T-helper 17 cell (primary cell): ENCODE measurements around the gene CHRNB1. TPM values are rescaled to one million over a fixed set of nuclear protein-coding genes. Genes with fewer than 3 reads are reported as not detected.
"Not testable (repeated sequence)": the region's sequence is repeated elsewhere in the genome, so short reads cannot be mapped to it uniquely, and the experiment has no call there.

Source experiments
- ATAC-seq: fragments of 150-1000 bp; cut with Tn5 transposase; 2 replicates; pipeline ENCODE4 v1.10.0; 2021; ENCODE audit warnings: mild to moderate bottlenecking, moderate library complexity
- DNase-seq, 3 donors: peaks; one replicate each; pipeline versions ENCODE4 v3.0.0 to v3.0.0-alpha.2; 2020 to 2021
- H3K9me3 ChIP-seq: one replicate; pipeline ENCODE4 v1.7.0; 2013; ENCODE audit warnings: low read length, mild to moderate bottlenecking; ENCODE audit not compliant: control insufficient read depth, poor library complexity, severe bottlenecking
- H3K27ac Mint-ChIP-seq: one replicate; pipeline ENCODE4 v1.8.0; 2022; ENCODE audit warnings: mild to moderate bottlenecking, moderate library complexity, mixed read lengths
- H3K27me3 Mint-ChIP-seq: one replicate; pipeline ENCODE4 v1.8.0; 2022; ENCODE audit warnings: mixed read lengths
- H3K36me3 Mint-ChIP-seq: one replicate; pipeline ENCODE4 v1.8.0; 2022; ENCODE audit warnings: low read depth, mixed read lengths
- H3K4me1 Mint-ChIP-seq: one replicate; pipeline ENCODE4 v1.8.0; 2022; ENCODE audit warnings: mild to moderate bottlenecking, mixed read lengths
- H3K4me3 Mint-ChIP-seq: one replicate; pipeline ENCODE4 v1.8.0; 2022; ENCODE audit warnings: mild to moderate bottlenecking, moderate library complexity, mixed read lengths
- total RNA-seq, 4 donors: library from RNA in 2 of 4; stranded (reverse) in 2 of 4; gene quantifications; one replicate each; pipeline ENCODE4 v1.2.3 and lab custom pipeline; 2022 to 2026

CHRNB1 gene
- total RNA-seq, 2 donors from 2014 or later = 7.0 to 7.2 TPM

DNA sequence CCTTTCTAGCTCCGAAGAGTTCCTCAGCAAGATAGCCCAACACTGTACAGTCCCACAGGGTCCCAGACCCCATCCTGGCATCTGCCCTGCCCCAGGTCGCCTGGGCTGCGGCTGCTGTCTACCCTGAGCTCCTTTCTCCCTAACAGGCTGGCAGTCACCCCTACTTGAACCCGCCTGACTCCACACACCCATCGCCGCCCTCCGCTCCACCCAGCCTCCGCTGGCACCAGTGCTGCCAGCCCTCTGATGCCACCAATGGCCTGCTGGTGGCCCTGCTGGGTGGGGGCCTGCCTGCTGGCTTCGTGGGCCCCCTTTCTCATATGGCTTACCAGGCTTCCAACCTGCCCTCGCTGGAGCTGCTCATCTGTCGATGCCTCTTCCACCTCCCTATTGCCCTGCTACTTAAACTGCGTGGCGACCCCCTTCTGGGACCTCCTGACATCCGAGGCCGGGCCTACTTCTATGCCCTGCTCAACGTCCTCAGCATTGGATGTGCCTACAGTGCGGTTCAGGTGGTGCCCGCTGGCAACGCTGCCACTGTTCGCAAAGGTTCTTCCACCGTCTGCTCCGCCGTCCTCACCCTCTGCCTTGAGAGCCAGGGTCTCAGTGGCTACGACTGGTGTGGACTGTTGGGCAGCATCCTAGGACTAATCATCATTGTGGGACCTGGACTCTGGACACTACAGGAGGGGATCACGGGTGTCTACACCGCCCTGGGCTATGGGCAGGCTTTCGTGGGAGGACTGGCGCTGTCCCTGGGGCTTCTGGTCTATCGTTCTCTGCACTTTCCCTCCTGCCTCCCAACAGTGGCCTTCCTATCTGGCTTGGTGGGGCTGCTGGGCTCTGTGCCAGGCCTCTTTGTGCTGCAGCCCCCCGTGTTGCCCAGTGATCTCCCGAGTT lies 37.2 kb downstream of the CHRNB1 start:
- not testable (repeated sequence) for ATAC-seq

DNA sequence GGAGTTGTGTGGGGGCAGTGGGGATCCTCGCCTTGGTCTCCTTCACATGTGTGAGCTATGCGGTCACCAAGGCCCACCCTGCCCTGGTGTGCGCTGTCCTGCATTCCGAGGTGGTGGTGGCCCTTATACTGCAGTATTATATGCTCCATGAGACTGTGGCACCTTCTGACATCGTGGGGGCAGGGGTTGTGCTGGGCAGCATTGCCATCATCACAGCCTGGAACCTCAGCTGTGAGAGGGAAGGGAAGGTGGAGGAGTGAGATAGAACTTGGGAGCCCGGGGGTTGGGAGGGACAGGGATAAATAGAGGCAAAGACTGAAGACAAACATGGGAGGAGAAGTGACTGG lies 37.9 kb downstream of the CHRNB1 start:
- peak overlapping the region; percentile 100 for H3K27ac Mint-ChIP-seq
- H3K4me1 Mint-ChIP-seq = peaks cover 64% of the 10 kb centered on the region
- H3K27me3 Mint-ChIP-seq, DNase-seq, ATAC-seq, H3K9me3 ChIP-seq, H3K36me3 Mint-ChIP-seq: not testable (repeated sequence)
- peak overlapping the region; percentile 98 for H3K4me3 Mint-ChIP-seq

More for the DNA sequence above, 37.2 kb downstream of the CHRNB1 start:
- H3K9me3 ChIP-seq, DNase-seq, H3K36me3 Mint-ChIP-seq, H3K27me3 Mint-ChIP-seq: not testable (repeated sequence)
- Mint-ChIP-seq H3K27ac (peak overlapping the region; percentile 100), H3K4me1 (peaks cover 64% of the 10 kb centered on the region), H3K4me3 (peak overlapping the region; percentile 58)

DNA sequence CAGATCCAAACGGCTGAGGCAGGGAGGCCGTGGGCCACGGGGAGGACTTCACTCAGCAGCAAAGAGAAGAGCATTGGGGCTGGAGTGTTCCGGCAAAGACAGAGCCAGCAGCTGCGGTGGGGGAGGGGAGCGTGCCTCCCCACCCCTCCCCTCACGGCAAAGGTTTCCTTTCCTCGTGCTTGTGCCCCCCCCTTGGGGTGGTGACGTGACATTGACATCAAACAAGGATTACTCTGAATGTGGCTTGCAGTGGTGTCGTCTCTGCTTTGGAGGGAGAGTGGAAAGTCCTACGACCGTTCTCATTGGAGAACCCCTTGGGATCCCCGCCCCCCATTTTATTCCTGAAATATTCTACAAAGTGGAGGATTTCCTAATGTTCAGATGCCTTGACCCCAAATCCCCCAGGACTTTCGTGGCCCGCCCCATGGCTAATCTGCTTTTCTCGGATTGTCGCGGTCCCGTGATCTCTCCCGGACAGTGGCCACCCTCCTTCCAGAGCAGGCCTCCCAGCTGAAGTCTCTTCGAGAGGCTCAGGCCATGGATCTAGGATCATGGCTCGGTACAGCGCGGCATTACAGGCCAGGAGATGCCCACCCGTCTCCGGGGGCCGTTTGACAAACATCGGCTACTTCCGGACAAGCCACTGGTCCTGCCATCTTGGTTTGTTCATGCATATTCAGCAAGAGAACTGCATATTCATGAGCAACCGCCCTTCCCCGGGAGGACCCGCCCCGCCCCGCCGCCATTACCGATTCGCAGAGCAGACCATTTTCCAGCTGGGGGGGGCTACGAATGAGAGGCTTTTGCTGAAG lies 38.6 kb downstream of the CHRNB1 start:
- Mint-ChIP-seq H3K27ac (peak overlapping the region; percentile 100), H3K36me3 (peaks cover 4% of the 10 kb centered on the region), H3K27me3 (no peaks in the 10 kb centered on the region), H3K4me3 (peak overlapping the region; percentile 98), H3K4me1 (peaks cover 62% of the 10 kb centered on the region)
- DNase-seq = peak; percentile 82 to 89 (median 86)
- no peaks in the 10 kb centered on the region for H3K9me3 ChIP-seq
- ATAC-seq = peak; percentile 68

GRCh38 chr17:7484067-7484918 lies 39.4 kb downstream of the CHRNB1 start, which contains the start of gene POLR2A:
Gene POLR2A (plus strand): TSS chr17:7484366.
- ATAC-seq = peak; percentile 73
- DNase-seq = peak; percentile 92 to 99 (median 97)
- Mint-ChIP-seq H3K36me3 (peaks cover 4% of the 10 kb centered on the region), H3K4me3 (peak within 1 kb of the TSS; percentile 98), H3K27me3 (no peaks in the 10 kb centered on the region), H3K27ac (peak within 1 kb of the TSS; percentile 100), H3K4me1 (peaks cover 66% of the 10 kb centered on the region)
- H3K9me3 ChIP-seq = no peaks in the 10 kb centered on the region

GRCh38 chr17:7484919-7485377 lies 40.1 kb downstream of the CHRNB1 start:
- H3K36me3 Mint-ChIP-seq = peaks cover 4% of the 10 kb centered on the region
- H3K4me3 Mint-ChIP-seq = peak overlapping the region; percentile 98
- DNase-seq (no peak), ATAC-seq (no peak)
- peak overlapping the region; percentile 100 for H3K27ac Mint-ChIP-seq
- no peaks in the 10 kb centered on the region for H3K27me3 Mint-ChIP-seq
- no peaks in the 10 kb centered on the region for H3K9me3 ChIP-seq
- peaks cover 65% of the 10 kb centered on the region for H3K4me1 Mint-ChIP-seq

GRCh38 chr17:7486181-7486580 lies 41.3 kb downstream of the CHRNB1 start:
- Mint-ChIP-seq H3K4me3 (peak overlapping the region; percentile 98), H3K4me1 (peaks cover 69% of the 10 kb centered on the region), H3K36me3 (peaks cover 8% of the 10 kb centered on the region), H3K27ac (peak overlapping the region; percentile 100), H3K27me3 (no peaks in the 10 kb centered on the region)
- no peak for DNase-seq
- no peak for ATAC-seq
- H3K9me3 ChIP-seq = no peaks in the 10 kb centered on the region

DNA sequence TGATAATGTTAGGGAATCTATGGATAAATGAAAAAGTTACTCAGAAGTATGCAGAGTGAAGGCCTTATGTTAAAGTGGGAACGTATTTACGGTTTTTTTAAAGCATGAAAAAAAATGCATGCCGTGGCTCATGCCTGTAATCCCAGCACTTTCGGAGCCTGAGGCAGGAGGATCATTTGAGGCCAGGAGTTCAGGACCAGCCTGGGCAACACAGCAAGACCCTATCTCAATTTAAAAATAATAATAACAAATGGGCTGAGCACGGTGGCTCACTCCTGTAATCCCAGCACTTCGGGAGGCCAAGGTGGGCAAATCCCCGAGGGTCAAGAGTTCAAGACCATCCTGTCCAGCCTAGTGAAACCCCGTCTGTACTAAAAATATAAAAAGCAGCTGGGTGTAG lies 45.3 kb downstream of the CHRNB1 start:
- ATAC-seq = no peak
- Mint-ChIP-seq H3K4me1 (peaks cover 65% of the 10 kb centered on the region), H3K4me3 (peak overlapping the region; percentile 67), H3K27ac (peak overlapping the region; percentile 68), H3K36me3 (peaks cover 13% of the 10 kb centered on the region), H3K27me3 (no peaks in the 10 kb centered on the region)
- no peak for DNase-seq
- no peaks in the 10 kb centered on the region for H3K9me3 ChIP-seq

DNA sequence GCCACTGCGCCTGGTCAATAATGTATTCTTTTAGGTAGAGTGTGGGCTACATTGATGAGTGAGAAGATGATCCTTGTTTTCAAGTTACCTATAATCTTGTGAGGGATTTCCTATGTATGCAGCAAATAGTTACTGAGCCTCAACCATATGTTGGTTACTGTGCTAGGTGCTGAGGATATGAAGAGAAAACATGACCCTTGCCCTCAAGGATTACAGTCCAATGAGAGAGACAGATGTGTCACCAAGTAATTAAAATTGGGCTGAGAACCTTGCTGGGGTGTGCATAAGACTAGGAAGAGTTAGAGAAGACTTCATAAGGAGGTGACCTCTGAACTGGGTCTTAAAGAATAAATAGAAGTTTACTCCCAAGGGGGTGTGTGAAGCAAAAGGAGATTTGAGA lies 46.7 kb downstream of the CHRNB1 start:
- ATAC-seq (no peak), DNase-seq (no peak)
- no peaks in the 10 kb centered on the region for H3K9me3 ChIP-seq
- H3K27ac Mint-ChIP-seq = peak overlapping the region; percentile 68
- peaks cover 13% of the 10 kb centered on the region for H3K36me3 Mint-ChIP-seq
- H3K4me1 Mint-ChIP-seq = peaks cover 54% of the 10 kb centered on the region
- peak overlapping the region; percentile 36 for H3K4me3 Mint-ChIP-seq
- H3K27me3 Mint-ChIP-seq = no peaks in the 10 kb centered on the region

DNA sequence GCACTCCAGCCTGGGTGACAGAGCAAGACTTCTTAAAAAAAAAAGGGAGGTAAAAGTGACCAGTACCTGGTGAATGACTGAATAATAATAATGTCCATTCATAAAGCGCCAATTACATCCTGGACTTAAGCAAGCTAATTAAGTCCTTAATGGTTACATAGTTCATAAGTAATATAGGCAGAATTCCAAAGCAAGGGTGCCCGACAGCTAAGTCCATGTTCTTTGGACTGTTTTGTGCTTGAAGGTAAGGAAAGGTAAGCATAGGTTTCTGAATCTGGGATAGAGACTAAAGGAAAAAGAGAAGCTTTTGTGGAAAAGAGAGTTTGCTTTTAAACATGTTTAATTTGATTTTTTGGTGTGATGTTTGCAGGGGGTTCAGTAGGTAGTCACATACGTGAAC lies 49.1 kb downstream of the CHRNB1 start:
- H3K4me1 Mint-ChIP-seq = peaks cover 41% of the 10 kb centered on the region
- no peak for DNase-seq
- ATAC-seq = no peak
- H3K4me3 Mint-ChIP-seq = peak overlapping the region; percentile 61
- H3K27me3 Mint-ChIP-seq = no peaks in the 10 kb centered on the region
- peaks cover 16% of the 10 kb centered on the region for H3K36me3 Mint-ChIP-seq
- no peaks in the 10 kb centered on the region for H3K9me3 ChIP-seq
- H3K27ac Mint-ChIP-seq = peak overlapping the region; percentile 68

DNA sequence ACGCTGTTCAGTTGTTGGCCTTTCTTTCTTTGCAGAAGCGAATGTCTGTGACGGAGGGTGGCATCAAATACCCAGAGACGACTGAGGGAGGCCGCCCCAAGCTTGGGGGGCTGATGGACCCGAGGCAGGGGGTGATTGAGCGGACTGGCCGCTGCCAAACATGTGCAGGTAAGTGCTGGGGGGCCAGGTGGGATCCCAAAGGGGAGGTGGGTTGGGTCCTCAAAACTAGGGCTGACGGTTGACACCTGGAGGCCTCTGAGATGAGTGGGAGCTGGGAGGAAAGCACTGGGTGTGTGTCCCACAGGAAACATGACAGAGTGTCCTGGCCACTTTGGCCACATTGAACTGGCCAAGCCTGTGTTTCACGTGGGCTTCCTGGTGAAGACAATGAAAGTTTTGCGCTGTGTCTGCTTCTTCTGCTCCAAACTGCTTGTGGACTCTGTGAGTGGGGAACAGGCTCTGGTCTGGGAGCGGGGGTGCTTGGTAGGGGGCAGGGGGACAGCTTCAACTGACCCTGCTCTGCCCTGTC lies 51.1 kb downstream of the CHRNB1 start:
- Mint-ChIP-seq H3K27ac (peak overlapping the region; percentile 75), H3K27me3 (no peaks in the 10 kb centered on the region), H3K36me3 (peaks cover 16% of the 10 kb centered on the region), H3K4me3 (peak overlapping the region; percentile 66), H3K4me1 (peaks cover 28% of the 10 kb centered on the region)
- ATAC-seq (no peak), DNase-seq (no peak)
- no peaks in the 10 kb centered on the region for H3K9me3 ChIP-seq

DNA sequence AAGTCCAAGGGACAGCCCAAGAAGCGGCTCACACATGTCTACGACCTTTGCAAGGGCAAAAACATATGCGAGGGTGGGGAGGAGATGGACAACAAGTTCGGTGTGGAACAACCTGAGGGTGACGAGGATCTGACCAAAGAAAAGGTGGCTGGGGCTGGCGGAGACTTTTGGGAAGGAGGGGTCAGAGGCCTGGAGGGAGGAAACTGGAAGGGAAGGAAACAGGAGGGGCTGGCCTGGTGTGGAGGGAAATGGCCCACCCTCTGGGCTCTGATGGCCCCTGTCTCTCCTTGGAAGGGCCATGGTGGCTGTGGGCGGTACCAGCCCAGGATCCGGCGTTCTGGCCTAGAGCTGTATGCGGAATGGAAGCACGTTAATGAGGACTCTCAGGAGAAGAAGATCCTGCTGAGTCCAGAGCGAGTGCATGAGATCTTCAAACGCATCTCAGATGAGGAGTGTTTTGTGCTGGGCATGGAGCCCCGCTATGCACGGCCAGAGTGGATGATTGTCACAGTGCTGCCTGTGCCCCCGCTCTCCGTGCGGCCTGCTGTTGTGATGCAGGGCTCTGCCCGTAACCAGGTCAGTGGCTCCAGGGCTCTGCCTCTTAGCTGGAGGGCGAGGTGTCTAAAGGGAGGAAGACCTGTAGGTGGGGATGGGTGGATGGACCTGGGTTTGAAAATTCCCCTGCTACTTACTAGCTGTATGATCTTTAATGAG lies 51.8 kb downstream of the CHRNB1 start:
- peaks cover 19% of the 10 kb centered on the region for H3K36me3 Mint-ChIP-seq
- peak overlapping the region; percentile 75 for H3K27ac Mint-ChIP-seq
- H3K9me3 ChIP-seq = no peaks in the 10 kb centered on the region
- no peaks in the 10 kb centered on the region for H3K27me3 Mint-ChIP-seq
- DNase-seq = no peak
- no peak for ATAC-seq
- peaks cover 30% of the 10 kb centered on the region for H3K4me1 Mint-ChIP-seq
- peak overlapping the region; percentile 66 for H3K4me3 Mint-ChIP-seq

DNA sequence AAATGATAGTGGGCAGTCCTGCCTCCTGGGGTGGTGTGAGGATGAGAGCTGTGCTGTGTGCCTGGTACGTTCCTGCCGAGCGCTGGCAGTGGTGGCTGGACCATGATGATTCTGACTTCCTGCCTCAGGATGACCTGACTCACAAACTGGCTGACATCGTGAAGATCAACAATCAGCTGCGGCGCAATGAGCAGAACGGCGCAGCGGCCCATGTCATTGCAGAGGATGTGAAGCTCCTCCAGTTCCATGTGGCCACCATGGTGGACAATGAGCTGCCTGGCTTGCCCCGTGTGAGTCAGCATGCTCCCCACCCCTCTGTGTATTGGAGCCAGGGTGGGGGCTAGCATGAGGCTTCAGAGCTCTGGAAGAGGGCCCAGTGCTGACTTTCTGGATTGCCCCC lies 52.4 kb downstream of the CHRNB1 start:
- peaks cover 27% of the 10 kb centered on the region for H3K4me1 Mint-ChIP-seq
- H3K9me3 ChIP-seq = no peaks in the 10 kb centered on the region
- peaks cover 19% of the 10 kb centered on the region for H3K36me3 Mint-ChIP-seq
- peak overlapping the region; percentile 75 for H3K27ac Mint-ChIP-seq
- H3K4me3 Mint-ChIP-seq = peak overlapping the region; percentile 66
- no peak for DNase-seq
- ATAC-seq = no peak
- H3K27me3 Mint-ChIP-seq = no peaks in the 10 kb centered on the region
